HepG2 (cell line): Measurements from ENCODE around the gene LUC7L2. TPM values are rescaled to one million over a fixed set of nuclear protein-coding genes. Genes with fewer than 3 reads are reported as not detected.

Experiments
- ARNT2 ChIP-seq: sonication (generic); formaldehyde crosslinking; IDR thresholded peaks from 2 replicates; pipeline ENCODE4 v1.8.0; 2022; ENCODE audit warnings: mild to moderate bottlenecking, low read depth, missing genetic modification reagents, moderate library complexity
- ESRRA ChIP-seq: sonication (generic); formaldehyde crosslinking; IDR thresholded peaks from 2 replicates; pipeline ENCODE4 v1.5.1; 2020; ENCODE audit warnings: mild to moderate bottlenecking, low read depth, missing genetic modification reagents
- GFI1 ChIP-seq: sonication (generic); formaldehyde crosslinking; IDR thresholded peaks from 2 replicates; pipeline ENCODE4 v1.5.0; 2020; ENCODE audit warnings: missing genetic modification reagents, mild to moderate bottlenecking, borderline replicate concordance
- KDM4B ChIP-seq: sonication (generic); formaldehyde crosslinking; IDR thresholded peaks from 2 replicates; pipeline ENCODE4 v1.4.0; 2020; ENCODE audit warnings: missing genetic modification reagents
- KDM5A ChIP-seq: fragments of 200-600 bp; sonication (generic); IDR thresholded peaks from 2 replicates; pipeline ENCODE4 v1.7.0; 2018; ENCODE audit warnings: antibody characterized with exemption, mild to moderate bottlenecking, low read length, borderline replicate concordance
- RBFOX2 ChIP-seq: fragments of 200-400 bp; formaldehyde crosslinking; IDR thresholded peaks from 2 replicates; pipeline ENCODE4 v1.6.1; 2017; ENCODE audit warnings: low read depth, mild to moderate bottlenecking, low read length
- U2AF2 ChIP-seq: fragments of 200-400 bp; formaldehyde crosslinking; IDR thresholded peaks from 2 replicates; pipeline ENCODE4 v1.6.1; 2017; ENCODE audit warnings: low read depth, mild to moderate bottlenecking, low read length
- ZFYVE20 ChIP-seq: sonication (generic); formaldehyde crosslinking; IDR thresholded peaks from 2 replicates; pipeline ENCODE4 v1.8.0; 2023; ENCODE audit warnings: low read depth, mild to moderate bottlenecking, moderate library complexity, missing genetic modification reagents, borderline replicate concordance
- ZNF333 ChIP-seq: sonication (generic); formaldehyde crosslinking; IDR thresholded peaks from 2 replicates; pipeline ENCODE4 v1.4.0; 2020; ENCODE audit warnings: mild to moderate bottlenecking, missing genetic modification reagents, borderline replicate concordance
- ZNF33B ChIP-seq: sonication (generic); formaldehyde crosslinking; IDR thresholded peaks from 2 replicates; pipeline ENCODE4 v1.5.1; 2020; ENCODE audit warnings: mild to moderate bottlenecking, missing genetic modification reagents
- ZNF713 ChIP-seq: sonication (generic); formaldehyde crosslinking; IDR thresholded peaks from 2 replicates; pipeline ENCODE4 v1.4.0; 2020; ENCODE audit warnings: mild to moderate bottlenecking, missing genetic modification reagents
- polyA plus RNA-seq, 8 experiments: library from polyadenylated mRNA; depleted of rRNA in 3 of 8; stranded (reverse) in 7 of 8; unstranded in 1 of 8; fragments of >200 nt; fragmentation: Illumina TruSeq in 4 of 8; extraction: Trizol in 4 of 8; gene quantifications; 2 replicates each; pipeline versions ENCODE4 v1.2.1 to v1.2.3, GENCODE V29; 2011 to 2016; ENCODE audit warnings: low read depth in 4 of 8, missing spikeins in 1 of 8, mixed read lengths in 1 of 8; ENCODE audit not compliant: insufficient read depth in 1 of 8
- total RNA-seq, 5 experiments: library from RNA; depleted of rRNA; stranded (reverse); fragments of >200 nt; fragmentation: Illumina TruSeq; extraction: Trizol; gene quantifications; 2 replicates each; pipeline ENCODE4 v1.2.3, GENCODE V29; 2016; ENCODE audit warnings: low read depth in 1 of 5
- TF ChIP-seq, protein P1 (sequence below): sonication (generic); formaldehyde crosslinking; IDR thresholded peaks from 2 replicates; pipeline ENCODE4 v1.4.0; 2020; ENCODE audit warnings: missing genetic modification reagents, borderline replicate concordance
- TF ChIP-seq, protein P2 (sequence below): sonication (generic); formaldehyde crosslinking; IDR thresholded peaks from 2 replicates; pipeline ENCODE4 v1.9.0; 2021; ENCODE audit warnings: missing genetic modification reagents, mild to moderate bottlenecking, borderline replicate concordance
- TF ChIP-seq, protein P3 (sequence below): sonication (generic); formaldehyde crosslinking; IDR thresholded peaks from 2 replicates; pipeline ENCODE4 v1.8.1; 2022; ENCODE audit warnings: low read depth, mild to moderate bottlenecking, missing genetic modification reagents
- TF ChIP-seq, protein P4 (sequence below), 2 experiments: IDR thresholded peaks; 2 replicates each; pipeline ENCODE4 v1.6.1; 2011 to 2012; ENCODE audit warnings: low read length in 2 of 2, borderline replicate concordance in 1 of 2, low read depth in 1 of 2, mild to moderate bottlenecking in 1 of 2, moderate library complexity in 1 of 2

The LUC7L2 gene
- total and polyA plus RNA-seq, 2 of the 13 experiments (the other 11 are each of a cell fraction or from before 2014, with no cell fraction given), result 17.9 to 50.7 TPM

DNA sequence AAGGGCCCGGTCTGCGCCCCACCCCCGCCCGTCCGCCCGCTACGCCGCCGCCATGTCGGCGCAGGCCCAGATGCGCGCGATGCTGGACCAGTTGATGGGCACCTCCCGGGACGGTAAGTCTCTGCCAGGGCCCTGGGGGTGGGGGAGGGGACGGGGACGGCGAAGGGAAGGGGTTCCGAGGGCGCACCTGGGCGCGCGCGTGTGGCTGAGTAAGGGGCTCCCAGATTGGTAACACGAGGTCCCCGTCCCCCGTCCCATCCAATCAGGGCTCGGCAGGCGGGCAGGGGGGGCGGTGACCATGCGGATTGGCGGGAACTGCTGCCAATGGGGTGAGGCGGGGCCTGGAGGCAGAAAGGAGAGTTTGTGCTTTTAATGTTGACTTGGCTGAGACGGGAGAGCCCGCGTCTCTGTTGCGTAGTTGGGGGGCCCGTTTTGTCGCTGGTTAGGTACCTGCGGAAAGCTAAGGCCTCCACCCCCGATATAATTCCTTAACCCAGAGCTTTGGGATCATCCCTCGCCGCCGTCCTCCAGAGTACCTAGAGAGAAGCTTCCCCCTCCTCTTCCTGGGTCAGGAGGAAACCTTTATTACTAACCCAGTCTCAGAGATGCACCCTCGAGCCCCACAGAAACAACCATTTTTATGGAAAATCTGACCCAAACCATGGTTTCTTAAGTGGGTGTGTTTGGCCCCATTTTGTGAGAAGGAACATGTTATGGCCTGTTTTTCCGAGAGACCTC is 685 bp downstream of the LUC7L2 start (continued):
- TF ChIP-seq, protein P1, sequence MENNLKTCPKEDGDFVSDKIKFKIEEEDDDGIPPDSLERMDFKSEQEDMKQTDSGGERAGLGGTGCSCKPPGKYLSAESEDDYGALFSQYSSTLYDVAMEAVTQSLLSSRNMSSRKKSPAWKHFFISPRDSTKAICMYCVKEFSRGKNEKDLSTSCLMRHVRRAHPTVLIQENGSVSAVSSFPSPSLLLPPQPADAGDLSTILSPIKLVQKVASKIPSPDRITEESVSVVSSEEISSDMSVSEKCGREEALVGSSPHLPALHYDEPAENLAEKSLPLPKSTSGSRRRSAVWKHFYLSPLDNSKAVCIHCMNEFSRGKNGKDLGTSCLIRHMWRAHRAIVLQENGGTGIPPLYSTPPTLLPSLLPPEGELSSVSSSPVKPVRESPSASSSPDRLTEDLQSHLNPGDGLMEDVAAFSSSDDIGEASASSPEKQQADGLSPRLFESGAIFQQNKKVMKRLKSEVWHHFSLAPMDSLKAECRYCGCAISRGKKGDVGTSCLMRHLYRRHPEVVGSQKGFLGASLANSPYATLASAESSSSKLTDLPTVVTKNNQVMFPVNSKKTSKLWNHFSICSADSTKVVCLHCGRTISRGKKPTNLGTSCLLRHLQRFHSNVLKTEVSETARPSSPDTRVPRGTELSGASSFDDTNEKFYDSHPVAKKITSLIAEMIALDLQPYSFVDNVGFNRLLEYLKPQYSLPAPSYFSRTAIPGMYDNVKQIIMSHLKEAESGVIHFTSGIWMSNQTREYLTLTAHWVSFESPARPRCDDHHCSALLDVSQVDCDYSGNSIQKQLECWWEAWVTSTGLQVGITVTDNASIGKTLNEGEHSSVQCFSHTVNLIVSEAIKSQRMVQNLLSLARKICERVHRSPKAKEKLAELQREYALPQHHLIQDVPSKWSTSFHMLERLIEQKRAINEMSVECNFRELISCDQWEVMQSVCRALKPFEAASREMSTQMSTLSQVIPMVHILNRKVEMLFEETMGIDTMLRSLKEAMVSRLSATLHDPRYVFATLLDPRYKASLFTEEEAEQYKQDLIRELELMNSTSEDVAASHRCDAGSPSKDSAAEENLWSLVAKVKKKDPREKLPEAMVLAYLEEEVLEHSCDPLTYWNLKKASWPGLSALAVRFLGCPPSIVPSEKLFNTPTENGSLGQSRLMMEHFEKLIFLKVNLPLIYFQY, result no peak
- TF ChIP-seq U2AF2 (no peak), RBFOX2 (peak; percentile 2; the same call in 1 of the 2 replicates), ARNT2 (CRISPR knock-in tag) (no peak; the same call in 1 of the 2 replicates), KDM4B (CRISPR knock-in tag) (peak; percentile 54; the same call in 1 of the 2 replicates), GFI1 (CRISPR knock-in tag) (0 out of 2 replicates have a peak, but pooled peaks have one; percentile 40), ZNF333 (CRISPR knock-in tag) (no peak), ZNF713 (no peak), ZFYVE20 (no peak), ESRRA (CRISPR knock-in tag) (no peak; the same call in 1 of the 2 replicates), KDM5A (peak; percentile 60; the same call in 1 of the 2 replicates), ZNF33B (CRISPR knock-in tag) (0 out of 2 replicates have a peak, but pooled peaks have one; percentile 34)
- TF ChIP-seq, protein P2, sequence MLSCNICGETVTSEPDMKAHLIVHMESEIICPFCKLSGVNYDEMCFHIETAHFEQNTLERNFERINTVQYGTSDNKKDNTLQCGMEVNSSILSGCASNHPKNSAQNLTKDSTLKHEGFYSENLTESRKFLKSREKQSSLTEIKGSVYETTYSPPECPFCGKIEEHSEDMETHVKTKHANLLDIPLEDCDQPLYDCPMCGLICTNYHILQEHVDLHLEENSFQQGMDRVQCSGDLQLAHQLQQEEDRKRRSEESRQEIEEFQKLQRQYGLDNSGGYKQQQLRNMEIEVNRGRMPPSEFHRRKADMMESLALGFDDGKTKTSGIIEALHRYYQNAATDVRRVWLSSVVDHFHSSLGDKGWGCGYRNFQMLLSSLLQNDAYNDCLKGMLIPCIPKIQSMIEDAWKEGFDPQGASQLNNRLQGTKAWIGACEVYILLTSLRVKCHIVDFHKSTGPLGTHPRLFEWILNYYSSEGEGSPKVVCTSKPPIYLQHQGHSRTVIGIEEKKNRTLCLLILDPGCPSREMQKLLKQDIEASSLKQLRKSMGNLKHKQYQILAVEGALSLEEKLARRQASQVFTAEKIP (CRISPR knock-in tag), result no peak
- TF ChIP-seq, protein P3, sequence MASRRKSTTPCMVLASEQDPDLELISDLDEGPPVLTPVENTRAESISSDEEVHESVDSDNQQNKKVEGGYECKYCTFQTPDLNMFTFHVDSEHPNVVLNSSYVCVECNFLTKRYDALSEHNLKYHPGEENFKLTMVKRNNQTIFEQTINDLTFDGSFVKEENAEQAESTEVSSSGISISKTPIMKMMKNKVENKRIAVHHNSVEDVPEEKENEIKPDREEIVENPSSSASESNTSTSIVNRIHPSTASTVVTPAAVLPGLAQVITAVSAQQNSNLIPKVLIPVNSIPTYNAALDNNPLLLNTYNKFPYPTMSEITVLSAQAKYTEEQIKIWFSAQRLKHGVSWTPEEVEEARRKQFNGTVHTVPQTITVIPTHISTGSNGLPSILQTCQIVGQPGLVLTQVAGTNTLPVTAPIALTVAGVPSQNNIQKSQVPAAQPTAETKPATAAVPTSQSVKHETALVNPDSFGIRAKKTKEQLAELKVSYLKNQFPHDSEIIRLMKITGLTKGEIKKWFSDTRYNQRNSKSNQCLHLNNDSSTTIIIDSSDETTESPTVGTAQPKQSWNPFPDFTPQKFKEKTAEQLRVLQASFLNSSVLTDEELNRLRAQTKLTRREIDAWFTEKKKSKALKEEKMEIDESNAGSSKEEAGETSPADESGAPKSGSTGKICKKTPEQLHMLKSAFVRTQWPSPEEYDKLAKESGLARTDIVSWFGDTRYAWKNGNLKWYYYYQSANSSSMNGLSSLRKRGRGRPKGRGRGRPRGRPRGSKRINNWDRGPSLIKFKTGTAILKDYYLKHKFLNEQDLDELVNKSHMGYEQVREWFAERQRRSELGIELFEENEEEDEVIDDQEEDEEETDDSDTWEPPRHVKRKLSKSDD (CRISPR knock-in tag), result peak; percentile 36; the same call in 1 of the 2 replicates
- TF ChIP-seq, protein P4, sequence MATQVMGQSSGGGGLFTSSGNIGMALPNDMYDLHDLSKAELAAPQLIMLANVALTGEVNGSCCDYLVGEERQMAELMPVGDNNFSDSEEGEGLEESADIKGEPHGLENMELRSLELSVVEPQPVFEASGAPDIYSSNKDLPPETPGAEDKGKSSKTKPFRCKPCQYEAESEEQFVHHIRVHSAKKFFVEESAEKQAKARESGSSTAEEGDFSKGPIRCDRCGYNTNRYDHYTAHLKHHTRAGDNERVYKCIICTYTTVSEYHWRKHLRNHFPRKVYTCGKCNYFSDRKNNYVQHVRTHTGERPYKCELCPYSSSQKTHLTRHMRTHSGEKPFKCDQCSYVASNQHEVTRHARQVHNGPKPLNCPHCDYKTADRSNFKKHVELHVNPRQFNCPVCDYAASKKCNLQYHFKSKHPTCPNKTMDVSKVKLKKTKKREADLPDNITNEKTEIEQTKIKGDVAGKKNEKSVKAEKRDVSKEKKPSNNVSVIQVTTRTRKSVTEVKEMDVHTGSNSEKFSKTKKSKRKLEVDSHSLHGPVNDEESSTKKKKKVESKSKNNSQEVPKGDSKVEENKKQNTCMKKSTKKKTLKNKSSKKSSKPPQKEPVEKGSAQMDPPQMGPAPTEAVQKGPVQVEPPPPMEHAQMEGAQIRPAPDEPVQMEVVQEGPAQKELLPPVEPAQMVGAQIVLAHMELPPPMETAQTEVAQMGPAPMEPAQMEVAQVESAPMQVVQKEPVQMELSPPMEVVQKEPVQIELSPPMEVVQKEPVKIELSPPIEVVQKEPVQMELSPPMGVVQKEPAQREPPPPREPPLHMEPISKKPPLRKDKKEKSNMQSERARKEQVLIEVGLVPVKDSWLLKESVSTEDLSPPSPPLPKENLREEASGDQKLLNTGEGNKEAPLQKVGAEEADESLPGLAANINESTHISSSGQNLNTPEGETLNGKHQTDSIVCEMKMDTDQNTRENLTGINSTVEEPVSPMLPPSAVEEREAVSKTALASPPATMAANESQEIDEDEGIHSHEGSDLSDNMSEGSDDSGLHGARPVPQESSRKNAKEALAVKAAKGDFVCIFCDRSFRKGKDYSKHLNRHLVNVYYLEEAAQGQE (IDR thresholded peaks at IDR 0.05; ENCODE audit: borderline replicate concordance in 1 of 2, low read depth in 1 of 2, low read length in 2 of 2), result no peak
